OCI-LY7 (cell line): ENCODE data around the gene L3MBTL3.

Source experiments
- EZH2phosphoT487 ChIP-seq: fragments of 200-600 bp; sonication (generic); IDR thresholded peaks from 2 replicates; pipeline ENCODE4 v1.6.1; 2018; ENCODE audit warnings: low read depth, borderline replicate concordance, mild to moderate bottlenecking, mixed run types, antibody characterized with exemption, low read length, moderate library complexity, mixed read lengths
- TF ChIP-seq, protein P1 (sequence below): fragments of 200-600 bp; sonication (generic); conservative IDR thresholded peaks from 2 replicates; pipeline ENCODE4 v1.5.1; 2014; ENCODE audit warnings: mild to moderate bottlenecking, antibody characterized with exemption, low read length, moderate library complexity, mixed read lengths

DNA sequence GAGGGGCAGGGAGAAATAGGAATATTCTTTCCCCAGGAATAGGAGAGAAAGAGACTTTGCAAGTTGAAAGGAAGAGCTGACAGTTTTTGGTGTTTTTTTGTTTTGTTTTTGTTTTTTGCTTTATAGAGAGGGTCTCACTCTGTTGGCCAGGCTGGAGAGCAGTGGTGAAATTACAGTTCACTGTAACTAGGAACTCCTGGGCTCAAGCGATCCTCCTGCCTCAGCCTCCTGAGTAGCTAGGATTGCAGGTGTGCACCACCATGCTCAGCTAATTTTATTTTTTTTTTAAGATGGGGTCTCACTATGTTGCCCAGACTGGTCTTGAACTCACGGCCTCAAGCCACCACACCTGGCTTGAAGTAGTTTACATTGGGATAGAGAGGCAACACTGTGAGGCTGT, 8.0 kb upstream of the L3MBTL3 start:
- TF ChIP-seq, protein P1, sequence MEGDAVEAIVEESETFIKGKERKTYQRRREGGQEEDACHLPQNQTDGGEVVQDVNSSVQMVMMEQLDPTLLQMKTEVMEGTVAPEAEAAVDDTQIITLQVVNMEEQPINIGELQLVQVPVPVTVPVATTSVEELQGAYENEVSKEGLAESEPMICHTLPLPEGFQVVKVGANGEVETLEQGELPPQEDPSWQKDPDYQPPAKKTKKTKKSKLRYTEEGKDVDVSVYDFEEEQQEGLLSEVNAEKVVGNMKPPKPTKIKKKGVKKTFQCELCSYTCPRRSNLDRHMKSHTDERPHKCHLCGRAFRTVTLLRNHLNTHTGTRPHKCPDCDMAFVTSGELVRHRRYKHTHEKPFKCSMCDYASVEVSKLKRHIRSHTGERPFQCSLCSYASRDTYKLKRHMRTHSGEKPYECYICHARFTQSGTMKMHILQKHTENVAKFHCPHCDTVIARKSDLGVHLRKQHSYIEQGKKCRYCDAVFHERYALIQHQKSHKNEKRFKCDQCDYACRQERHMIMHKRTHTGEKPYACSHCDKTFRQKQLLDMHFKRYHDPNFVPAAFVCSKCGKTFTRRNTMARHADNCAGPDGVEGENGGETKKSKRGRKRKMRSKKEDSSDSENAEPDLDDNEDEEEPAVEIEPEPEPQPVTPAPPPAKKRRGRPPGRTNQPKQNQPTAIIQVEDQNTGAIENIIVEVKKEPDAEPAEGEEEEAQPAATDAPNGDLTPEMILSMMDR = no peak
- TF ChIP-seq EZH2phosphoT487 = no peak
